DMS53 treated with DMSO at 0.1 percent for 48 hours (cell line): Measurements from ENCODE around the gene ARHGEF4.

Experiments
- DNase-seq: peaks from one replicate; lab custom pipeline; 2025; ENCODE audit not compliant: unreplicated experiment; lab: John Stamatoyannopoulos, UW

The ARHGEF4 gene

GRCh38 chr2:131036269-131036668 lies 199.6 kb downstream of the ARHGEF4 start:
- DNase-seq = no peak

- DNase-seq = no peak
Observed at GRCh38 chr2:131036696-131037397, 200.1 kb downstream of the ARHGEF4 start.

- DNase-seq = no peak
Observed at GRCh38 chr2:131037398-131038257, 200.9 kb downstream of the ARHGEF4 start.

- DNase-seq = no peak
Observed at GRCh38 chr2:131038258-131039100, 201.8 kb downstream of the ARHGEF4 start.

GRCh38 chr2:131039101-131039440 lies 202.4 kb downstream of the ARHGEF4 start:
- DNase-seq = no peak

- no peak for DNase-seq
Observed at GRCh38 chr2:131039535-131039907, 202.8 kb downstream of the ARHGEF4 start.

- no peak for DNase-seq
Observed at GRCh38 chr2:131039908-131040660, 203.4 kb downstream of the ARHGEF4 start.

- no peak for DNase-seq
Observed at GRCh38 chr2:131040661-131041401, 204.1 kb downstream of the ARHGEF4 start.

GRCh38 chr2:131041402-131042147 lies 204.9 kb downstream of the ARHGEF4 start:
- DNase-seq = no peak

GRCh38 chr2:131042148-131042775 lies 205.5 kb downstream of the ARHGEF4 start:
- no peak for DNase-seq

- no peak for DNase-seq
Observed at GRCh38 chr2:131043199-131044074, 206.7 kb downstream of the ARHGEF4 start.

GRCh38 chr2:131044075-131044756 lies 207.5 kb downstream of the ARHGEF4 start:
- no peak for DNase-seq

GRCh38 chr2:131044757-131045150 lies 208.0 kb downstream of the ARHGEF4 start:
- no peak for DNase-seq

GRCh38 chr2:131045286-131046027 lies 208.7 kb downstream of the ARHGEF4 start:
- no peak for DNase-seq

- DNase-seq = no peak
Observed at GRCh38 chr2:131046028-131046917, 209.6 kb downstream of the ARHGEF4 start.
